GM12878 (cell line): ENCODE measurements around the gene SERPINH1. TPM values are rescaled to one million over a fixed set of nuclear protein-coding genes. Genes with fewer than 3 reads are reported as not detected.

Experiments
- ATF2 ChIP-seq: IDR thresholded peaks from 2 replicates; pipeline ENCODE4 v1.6.1; 2012; ENCODE audit warnings: low read length, inconsistent platforms
- BCL3 ChIP-seq: IDR thresholded peaks from 2 replicates; pipeline ENCODE4 v1.6.1; 2011; ENCODE audit warnings: borderline replicate concordance, low read depth, mild to moderate bottlenecking, moderate library complexity, low read length; ENCODE audit not compliant: insufficient read depth, poor library complexity, severe bottlenecking
- CREM ChIP-seq: IDR thresholded peaks from 2 replicates; pipeline ENCODE4 v1.6.1; 2014; ENCODE audit warnings: antibody characterized with exemption, low read depth
- CUX1 ChIP-seq: IDR thresholded peaks from 2 replicates; pipeline ENCODE4 v1.6.1; 2012; ENCODE audit warnings: improper control_type of control experiment, low read depth, low read length; ENCODE audit not compliant: insufficient replicate concordance
- HDAC6 ChIP-seq: fragments of 200-600 bp; sonication (generic); IDR thresholded peaks from one replicate; pipeline ENCODE4 v1.8.0; 2017; ENCODE audit warnings: antibody characterized with exemption; ENCODE audit not compliant: unreplicated experiment
- HDGF ChIP-seq: fragments of 450-650 bp; IDR thresholded peaks from 2 replicates; pipeline ENCODE4 v1.6.1; 2016; ENCODE audit warnings: antibody characterized with exemption
- HSF1 ChIP-seq: fragments of 150-350 bp; IDR thresholded peaks from 2 replicates; pipeline ENCODE4 v1.6.1; 2014; ENCODE audit warnings: mild to moderate bottlenecking, low read depth, low read length
- JUNB ChIP-seq: IDR thresholded peaks from 2 replicates; pipeline ENCODE4 v1.6.1; 2016; ENCODE audit warnings: antibody characterized with exemption, mild to moderate bottlenecking
- KAT2A ChIP-seq: conservative IDR thresholded peaks from 2 replicates; pipeline ENCODE4 v1.6.1; 2011; ENCODE audit warnings: low read depth, low read length; ENCODE audit not compliant: control insufficient read depth
- NFXL1 ChIP-seq: fragments of 450-650 bp; IDR thresholded peaks from 2 replicates; pipeline ENCODE4 v1.6.1; 2017; ENCODE audit warnings: antibody characterized with exemption, mild to moderate bottlenecking, borderline replicate concordance
- RBBP5 ChIP-seq: fragments of 200-600 bp; sonication (generic); conservative IDR thresholded peaks from 2 replicates; pipeline ENCODE4 v1.6.1; 2016
- SIN3A ChIP-seq: IDR thresholded peaks from 2 replicates; pipeline ENCODE4 v1.6.1; 2012; ENCODE audit warnings: low read depth, low read length, improper control_type of control experiment
- SKIL ChIP-seq: fragments of 450-650 bp; IDR thresholded peaks from 2 replicates; pipeline ENCODE4 v1.6.1; 2017; ENCODE audit warnings: mild to moderate bottlenecking, low read depth, inconsistent platforms; ENCODE audit not compliant: poor library complexity, severe bottlenecking
- SMAD5 ChIP-seq: IDR thresholded peaks from 2 replicates; pipeline ENCODE4 v1.6.1; 2016; ENCODE audit warnings: antibody characterized with exemption, low read depth
- SREBF1 ChIP-seq: IDR thresholded peaks from 2 replicates; pipeline ENCODE4 v1.6.1; 2012; ENCODE audit warnings: mild to moderate bottlenecking, low read length
- TAF1 ChIP-seq: IDR thresholded peaks from 2 replicates; pipeline ENCODE4 v1.6.1; 2011; ENCODE audit warnings: mild to moderate bottlenecking, low read depth, low read length, borderline replicate concordance
- TCF12 ChIP-seq: IDR thresholded peaks from 2 replicates; pipeline ENCODE4 v1.6.1; 2011; ENCODE audit warnings: low read depth, mild to moderate bottlenecking, low read length
- ZNF24 ChIP-seq: fragments of 450-650 bp; IDR thresholded peaks from 2 replicates; pipeline ENCODE4 v1.6.1; 2017; ENCODE audit warnings: antibody characterized with exemption, mild to moderate bottlenecking
- ZNF622 ChIP-seq: fragments of 450-650 bp; IDR thresholded peaks from 2 replicates; pipeline ENCODE4 v1.6.1; 2017; ENCODE audit warnings: mild to moderate bottlenecking, inconsistent platforms
- polyA plus RNA-seq, 11 experiments: library from polyadenylated mRNA; depleted of rRNA in 4 of 11; unstranded in 6 of 11; stranded (reverse) in 5 of 11; fragments of >200 nt; fragmentation: Nextera tagmentation in 4 of 11; fragmentation: Illumina TruSeq in 1 of 11; extraction: Ambion mirVana in 4 of 11; extraction: Trizol in 1 of 11; gene quantifications; 1 replicate in 1 of 11; 2 replicates in 10 of 11; pipeline versions ENCODE4 v1.2.1 to v1.2.3, GENCODE V29; 2011 to 2016; ENCODE audit warnings: inconsistent platforms in 2 of 11, missing spikeins in 2 of 11, low read depth in 1 of 11
- total RNA-seq, 4 experiments: library from RNA; depleted of rRNA in 3 of 4; stranded (reverse); fragments of >200 nt in 3 of 4; fragmentation: Illumina TruSeq in 1 of 4; extraction: Trizol in 1 of 4; gene quantifications; 2 replicates each; pipeline versions ENCODE4 v1.2.1 to v1.2.3, GENCODE V29; 2013 to 2021

The SERPINH1 gene
- total and polyA plus RNA-seq, 10 of the 15 experiments (the other 5 are each of a cell fraction or from before 2014, with no cell fraction given) = 0.34 to 19.8 (median 13.7) TPM

- TF ChIP-seq CUX1 (no peak), SIN3A (no peak), SMAD5 (no peak), SREBF1 (no peak), SKIL (no peak), ATF2 (no peak), JUNB (no peak), HDGF (no peak), BCL3 (no peak), ZNF24 (no peak), NFXL1 (no peak), CREM (no peak), ZNF622 (no peak), HSF1 (no peak), HDAC6 (no peak), TCF12 (no peak), KAT2A (no peak), TAF1 (no peak), RBBP5 (no peak)
Measured at GRCh38 chr11:75582895-75583717, 21.1 kb downstream of the SERPINH1 start (continued).
